ENCODE measurements around the gene CFAP210. TPM values are rescaled to one million over a fixed set of nuclear protein-coding genes. Genes with fewer than 3 reads are reported as not detected.
"Not testable (repeated sequence)": the region's sequence is repeated elsewhere in the genome, so short reads cannot be mapped to it uniquely, and the experiment has no call there.

The CFAP210 gene
- polyA plus RNA-seq, 1 donor: 0.13 TPM

DNA sequence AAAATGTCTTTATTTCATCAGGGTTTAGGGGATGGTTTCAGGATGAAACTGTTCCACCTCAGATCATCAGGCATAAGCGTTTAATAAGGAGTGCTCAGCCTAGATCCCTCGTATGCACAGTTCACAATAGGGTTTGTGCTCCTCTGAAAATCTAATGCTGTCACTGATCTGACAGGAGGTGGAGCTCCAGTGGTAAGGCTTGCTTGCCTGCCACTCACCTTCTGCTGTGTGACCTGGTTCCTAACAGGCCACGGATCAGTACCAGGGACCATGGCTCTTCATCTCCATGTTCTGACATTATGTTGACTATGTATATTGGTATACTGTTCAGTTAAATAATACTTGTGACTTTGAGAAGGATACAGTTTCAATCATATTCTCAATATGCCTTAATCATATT, 68.4 kb downstream of the CFAP210 start:
- no peak overlapping the region for H3K27ac ChIP-seq (ENCODE audit: low read length)
- H3K4me1 ChIP-seq (ENCODE audit: control insufficient read depth, insufficient read depth, low read length): no peaks in the 10 kb centered on the region
- no peak overlapping the region for H3K4me3 ChIP-seq (ENCODE audit: low read length)
- no CpG with 5 or more reads among the region's 3 CpGs for WGBS (ENCODE audit: insufficient coverage, low lambda C conversion rate)
- H3K36me3 ChIP-seq (ENCODE audit: control insufficient read depth, insufficient read depth, low read length): peaks cover 45% of the 10 kb centered on the region
- DNase-seq: no peak
- H3K9me3 ChIP-seq (ENCODE audit: control insufficient read depth, low read depth, low read length): no peaks in the 10 kb centered on the region
- no peaks in the 10 kb centered on the region for H3K27me3 ChIP-seq (ENCODE audit: control insufficient read depth, insufficient read depth, low read length)

GRCh38 chr2:169623235-169623634, 71.0 kb downstream of the CFAP210 start:
- Histone ChIP-seq H3K4me3 (ENCODE audit: low read length) (no peak overlapping the region), H3K27ac (ENCODE audit: low read length) (no peak overlapping the region), H3K36me3 (ENCODE audit: control insufficient read depth, insufficient read depth, low read length) (peaks cover 43% of the 10 kb centered on the region), H3K9me3 (ENCODE audit: control insufficient read depth, low read depth, low read length) (no peaks in the 10 kb centered on the region), H3K27me3 (ENCODE audit: control insufficient read depth, insufficient read depth, low read length) (no peaks in the 10 kb centered on the region), H3K4me1 (ENCODE audit: control insufficient read depth, insufficient read depth, low read length) (no peaks in the 10 kb centered on the region)
- no peak for DNase-seq
- WGBS (ENCODE audit: insufficient coverage, low lambda C conversion rate): 100% methylated on average over 1 of the region's 4 CpGs

DNA sequence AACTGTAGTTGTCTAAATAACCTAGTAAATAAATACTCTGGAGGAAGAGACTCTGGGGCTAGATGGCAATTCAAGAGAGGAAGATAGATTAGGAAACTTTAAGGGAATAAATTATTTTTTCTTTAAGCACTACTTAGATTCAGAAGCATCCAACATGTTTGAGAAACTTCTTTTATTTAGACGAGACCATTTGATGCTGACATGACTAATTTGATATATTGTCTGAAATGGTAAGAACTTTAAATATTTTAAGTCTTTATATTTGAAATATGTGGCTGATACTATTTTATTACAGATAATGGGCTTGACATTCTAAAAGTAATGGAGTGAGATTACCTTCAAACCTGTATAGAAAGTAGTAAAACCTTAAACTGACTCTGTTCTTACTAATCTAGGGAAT, 73.7 kb downstream of the CFAP210 start:
- H3K9me3 ChIP-seq (ENCODE audit: control insufficient read depth, low read depth, low read length): no peaks in the 10 kb centered on the region
- 78% methylated on average over 1 of the region's 1 CpG for WGBS (ENCODE audit: insufficient coverage, low lambda C conversion rate)
- H3K36me3 ChIP-seq (ENCODE audit: control insufficient read depth, insufficient read depth, low read length): peaks cover 31% of the 10 kb centered on the region
- DNase-seq: no peak
- no peaks in the 10 kb centered on the region for H3K27me3 ChIP-seq (ENCODE audit: control insufficient read depth, insufficient read depth, low read length)
- H3K4me3 ChIP-seq (ENCODE audit: low read length): no peak overlapping the region
- H3K27ac ChIP-seq (ENCODE audit: low read length): no peak overlapping the region
- H3K4me1 ChIP-seq (ENCODE audit: control insufficient read depth, insufficient read depth, low read length): no peaks in the 10 kb centered on the region

DNA sequence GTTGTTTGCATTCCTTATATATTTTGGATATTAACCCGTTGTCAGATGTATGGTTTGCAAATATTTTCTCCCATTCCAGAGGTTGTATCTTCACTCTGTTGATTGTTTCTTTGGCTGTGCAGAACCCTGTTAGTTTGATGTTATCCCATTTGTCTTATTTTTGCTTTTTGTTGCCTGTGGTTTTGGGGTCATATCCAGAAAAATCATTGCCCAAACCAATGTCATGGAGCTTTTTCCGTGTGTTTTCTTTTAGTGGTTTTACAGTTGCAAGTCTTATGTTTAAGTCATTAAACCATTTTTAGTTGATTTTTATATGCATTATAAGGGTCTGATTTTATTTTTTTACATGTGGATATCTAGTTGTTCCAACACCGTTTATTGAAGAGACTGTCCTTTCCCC, 74.3 kb downstream of the CFAP210 start:
- Histone ChIP-seq H3K36me3 (ENCODE audit: control insufficient read depth, insufficient read depth, low read length) (peaks cover 34% of the 10 kb centered on the region), H3K27ac (ENCODE audit: low read length) (no peak overlapping the region), H3K27me3 (ENCODE audit: control insufficient read depth, insufficient read depth, low read length) (no peaks in the 10 kb centered on the region), H3K4me1 (ENCODE audit: control insufficient read depth, insufficient read depth, low read length) (no peaks in the 10 kb centered on the region), H3K4me3 (ENCODE audit: low read length) (no peak overlapping the region), H3K9me3 (ENCODE audit: control insufficient read depth, low read depth, low read length) (no peaks in the 10 kb centered on the region)
- 100% methylated on average over 2 of the region's 3 CpGs for WGBS (ENCODE audit: insufficient coverage, low lambda C conversion rate)
- no peak for DNase-seq

GRCh38 chr2:169615982-169616381, 78.2 kb downstream of the CFAP210 start:
- H3K36me3 ChIP-seq (ENCODE audit: control insufficient read depth, insufficient read depth, low read length): peaks cover 38% of the 10 kb centered on the region
- not testable (repeated sequence) for DNase-seq; H3K27me3 ChIP-seq (ENCODE audit: control insufficient read depth, insufficient read depth, low read length); H3K4me1 ChIP-seq (ENCODE audit: control insufficient read depth, insufficient read depth, low read length); H3K9me3 ChIP-seq (ENCODE audit: control insufficient read depth, low read depth, low read length); H3K27ac ChIP-seq (ENCODE audit: low read length); H3K4me3 ChIP-seq (ENCODE audit: low read length)
- no CpG with 5 or more reads among the region's 1 CpG for WGBS (ENCODE audit: insufficient coverage, low lambda C conversion rate)

DNA sequence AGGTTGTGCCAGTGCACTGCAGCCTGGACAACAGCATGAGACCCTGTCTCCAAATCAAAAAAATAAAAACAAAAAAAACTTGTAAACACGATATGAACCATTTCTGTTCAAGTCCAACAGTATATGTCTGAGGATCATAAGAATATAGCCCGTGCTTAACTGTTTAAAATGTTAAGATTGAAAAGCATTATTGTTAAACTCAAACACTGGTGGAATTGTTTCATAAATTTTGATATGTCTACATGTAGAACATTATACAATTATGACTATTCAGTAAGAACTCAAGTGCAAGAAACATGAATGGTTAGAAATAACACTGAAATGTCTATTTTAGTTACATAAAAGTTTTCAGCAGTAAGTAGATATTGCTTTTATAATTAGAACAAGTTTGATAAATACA, 80.3 kb downstream of the CFAP210 start:
- DNase-seq: no peak
- H3K4me1 ChIP-seq (ENCODE audit: control insufficient read depth, insufficient read depth, low read length): no peaks in the 10 kb centered on the region
- WGBS (ENCODE audit: insufficient coverage, low lambda C conversion rate): 87% methylated on average over 2 of the region's 2 CpGs
- no peak overlapping the region for H3K4me3 ChIP-seq (ENCODE audit: low read length)
- peaks cover 47% of the 10 kb centered on the region for H3K36me3 ChIP-seq (ENCODE audit: control insufficient read depth, insufficient read depth, low read length)
- no peaks in the 10 kb centered on the region for H3K9me3 ChIP-seq (ENCODE audit: control insufficient read depth, low read depth, low read length)
- H3K27me3 ChIP-seq (ENCODE audit: control insufficient read depth, insufficient read depth, low read length): no peaks in the 10 kb centered on the region
- no peak overlapping the region for H3K27ac ChIP-seq (ENCODE audit: low read length)

DNA sequence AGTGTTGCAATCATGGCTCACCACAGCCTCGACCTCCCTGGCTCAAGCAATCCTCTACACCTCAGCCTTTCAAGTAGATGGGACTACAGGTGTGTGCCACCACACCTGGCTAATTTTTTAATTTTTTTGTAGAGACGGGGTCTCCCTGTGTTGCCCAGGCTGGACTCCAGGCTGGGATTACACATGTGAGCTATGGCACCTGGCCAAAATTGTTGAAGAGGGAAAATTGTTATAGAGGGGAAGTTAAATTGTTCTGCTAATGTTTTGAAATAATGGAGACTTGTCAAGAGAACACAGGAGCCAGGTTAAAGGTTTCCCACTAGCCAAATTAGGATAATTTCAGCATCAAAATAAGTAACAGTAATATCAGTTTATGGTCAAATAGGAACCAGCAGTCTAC, 84.9 kb downstream of the CFAP210 start:
- Histone ChIP-seq H3K36me3 (ENCODE audit: control insufficient read depth, insufficient read depth, low read length) (peaks cover 60% of the 10 kb centered on the region), H3K27ac (ENCODE audit: low read length) (no peak overlapping the region), H3K27me3 (ENCODE audit: control insufficient read depth, insufficient read depth, low read length) (no peaks in the 10 kb centered on the region), H3K4me1 (ENCODE audit: control insufficient read depth, insufficient read depth, low read length) (no peaks in the 10 kb centered on the region), H3K4me3 (ENCODE audit: low read length) (no peak overlapping the region), H3K9me3 (ENCODE audit: control insufficient read depth, low read depth, low read length) (no peaks in the 10 kb centered on the region)
- no peak for DNase-seq
- no CpG with 5 or more reads among the region's 2 CpGs for WGBS (ENCODE audit: insufficient coverage, low lambda C conversion rate)

DNA sequence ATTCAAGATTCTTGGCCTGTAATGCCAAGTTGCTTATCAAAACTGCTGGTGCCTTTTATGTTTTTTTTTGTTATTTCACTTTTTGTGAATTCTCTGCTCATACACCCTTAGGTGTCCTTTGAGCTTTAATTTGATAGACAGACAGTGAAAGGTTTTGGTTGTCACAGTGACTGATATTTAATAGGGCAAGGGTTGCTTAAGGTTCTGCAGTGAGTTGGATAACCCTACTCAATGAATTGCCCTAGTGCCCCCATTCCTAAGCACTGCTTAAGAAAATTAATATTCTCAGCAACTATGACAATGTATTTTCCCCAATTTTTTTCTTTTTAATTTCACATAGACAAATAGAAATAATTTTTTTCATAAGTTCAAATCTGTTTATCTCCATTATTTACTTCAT, 94.6 kb downstream of the CFAP210 start:
- no peaks in the 10 kb centered on the region for H3K27me3 ChIP-seq (ENCODE audit: control insufficient read depth, insufficient read depth, low read length)
- H3K27ac ChIP-seq (ENCODE audit: low read length): no peak overlapping the region
- no peak for DNase-seq
- H3K36me3 ChIP-seq (ENCODE audit: control insufficient read depth, insufficient read depth, low read length): peaks cover 5% of the 10 kb centered on the region
- no peak overlapping the region for H3K4me3 ChIP-seq (ENCODE audit: low read length)
- no peaks in the 10 kb centered on the region for H3K9me3 ChIP-seq (ENCODE audit: control insufficient read depth, low read depth, low read length)
- H3K4me1 ChIP-seq (ENCODE audit: control insufficient read depth, insufficient read depth, low read length): no peaks in the 10 kb centered on the region

- Histone ChIP-seq H3K4me3 (ENCODE audit: low read length) (no peak overlapping the region), H3K4me1 (ENCODE audit: control insufficient read depth, insufficient read depth, low read length) (no peaks in the 10 kb centered on the region), H3K27ac (ENCODE audit: low read length) (no peak overlapping the region), H3K9me3 (ENCODE audit: control insufficient read depth, low read depth, low read length) (no peaks in the 10 kb centered on the region), H3K36me3 (ENCODE audit: control insufficient read depth, insufficient read depth, low read length) (no peaks in the 10 kb centered on the region), H3K27me3 (ENCODE audit: control insufficient read depth, insufficient read depth, low read length) (no peaks in the 10 kb centered on the region)
- 100% methylated on average over 1 of the region's 2 CpGs for WGBS (ENCODE audit: insufficient coverage, low lambda C conversion rate)
- no peak for DNase-seq
Measured at GRCh38 chr2:169598982-169599381, 95.2 kb downstream of the CFAP210 start.

DNA sequence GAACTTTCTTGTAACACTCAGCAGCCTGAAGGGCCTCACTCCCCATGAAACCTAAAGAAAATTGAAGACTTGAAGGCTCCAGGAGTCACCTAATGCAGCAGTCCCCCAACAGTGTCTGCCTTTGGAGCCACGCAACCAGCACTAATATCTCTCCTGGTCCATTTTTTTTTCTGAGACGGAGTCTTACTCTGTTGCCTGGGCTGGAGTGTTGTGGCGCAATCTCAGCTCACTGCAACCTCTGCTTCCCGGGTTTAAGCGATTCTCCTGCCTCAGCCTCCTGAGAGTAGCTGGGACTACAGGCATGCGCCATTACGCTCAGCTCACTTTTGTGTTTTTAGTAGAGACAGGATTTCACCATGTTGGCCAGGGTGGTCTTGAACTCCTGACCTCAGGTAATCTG, 97.7 kb downstream of the CFAP210 start:
- H3K27me3 ChIP-seq (ENCODE audit: control insufficient read depth, insufficient read depth, low read length); H3K4me1 ChIP-seq (ENCODE audit: control insufficient read depth, insufficient read depth, low read length); DNase-seq; H3K27ac ChIP-seq (ENCODE audit: low read length); H3K36me3 ChIP-seq (ENCODE audit: control insufficient read depth, insufficient read depth, low read length); H3K4me3 ChIP-seq (ENCODE audit: low read length); H3K9me3 ChIP-seq (ENCODE audit: control insufficient read depth, low read depth, low read length): not testable (repeated sequence)
- WGBS (ENCODE audit: insufficient coverage, low lambda C conversion rate): no CpG with 5 or more reads among the region's 7 CpGs

All from large intestine (tissue), 3 donors.